GM19035 (cell line): Measurements from ENCODE around the gene FREM1.

Experiments
- ATAC-seq: cut with Tn5 transposase; IDR thresholded peaks from one replicate; pipeline ENCODE4 v1.9.1; 2021; ENCODE audit not compliant: unreplicated experiment

FREM1 gene

GRCh38 chr9:14882090-14882489 is 28.1 kb downstream of the FREM1 start:
- no peak for ATAC-seq

GRCh38 chr9:14881006-14881405 is 29.2 kb downstream of the FREM1 start:
- ATAC-seq, result no peak

- no peak for ATAC-seq
Measured at GRCh38 chr9:14870090-14870489, 40.1 kb downstream of the FREM1 start.

- ATAC-seq, result no peak
Measured at GRCh38 chr9:14869671-14870070, 40.6 kb downstream of the FREM1 start.

GRCh38 chr9:14868772-14869583 is 41.2 kb downstream of the FREM1 start:
- no peak for ATAC-seq

GRCh38 chr9:14868418-14868771 is 41.8 kb downstream of the FREM1 start:
- ATAC-seq, result no peak

- ATAC-seq, result no peak
Measured at GRCh38 chr9:14866200-14866749, 44.0 kb downstream of the FREM1 start.

- no peak for ATAC-seq
Measured at GRCh38 chr9:14864309-14864708, 45.9 kb downstream of the FREM1 start.

- ATAC-seq, result no peak
Measured at GRCh38 chr9:14863402-14863801, 46.8 kb downstream of the FREM1 start.

GRCh38 chr9:14857449-14858305 is 52.6 kb downstream of the FREM1 start:
- no peak for ATAC-seq

GRCh38 chr9:14849851-14850250 is 60.4 kb downstream of the FREM1 start:
- no peak for ATAC-seq

- ATAC-seq, result no peak
Measured at GRCh38 chr9:14849296-14849695, 60.9 kb downstream of the FREM1 start.

GRCh38 chr9:14846871-14847311 is 63.3 kb downstream of the FREM1 start:
- peak; percentile 98 for ATAC-seq

GRCh38 chr9:14843163-14843562 is 67.1 kb downstream of the FREM1 start:
- ATAC-seq, result no peak

GRCh38 chr9:14842269-14842668 is 68.0 kb downstream of the FREM1 start:
- no peak for ATAC-seq

- ATAC-seq, result no peak
Measured at GRCh38 chr9:14838701-14839100, 71.5 kb downstream of the FREM1 start.

- no peak for ATAC-seq
Measured at GRCh38 chr9:14836885-14837284, 73.3 kb downstream of the FREM1 start.

- no peak for ATAC-seq
Measured at GRCh38 chr9:14831661-14832060, 78.6 kb downstream of the FREM1 start.

GRCh38 chr9:14831074-14831473 is 79.2 kb downstream of the FREM1 start:
- ATAC-seq, result no peak

GRCh38 chr9:14830057-14830456 is 80.2 kb downstream of the FREM1 start:
- ATAC-seq, result no peak

GRCh38 chr9:14829204-14829603 is 81.0 kb downstream of the FREM1 start:
- ATAC-seq, result no peak

- ATAC-seq, result no peak
Measured at GRCh38 chr9:14827805-14828204, 82.4 kb downstream of the FREM1 start.
